Caco-2 (cell line): ENCODE data around the gene TPRX1. TPM values are rescaled to one million over a fixed set of nuclear protein-coding genes. Genes with fewer than 3 reads are reported as not detected.

Source experiments
- BruUV-seq: library from RNA; stranded (reverse); fragments of 400-500 nt; replicated peaks from 2 replicates; lab custom pipeline; 2021; lab: Mats Ljungman, UMichigan
- CTCF ChIA-PET: fragments of 300-600 bp; sonication (Branson Sonifier 250); formaldehyde crosslinking; loops from one replicate; lab custom pipeline; 2022; ENCODE audit warnings: antibody characterized with exemption; lab: Charles Lee
- POLR2A ChIA-PET: fragments of 300-600 bp; sonication (Branson Sonifier 250); formaldehyde crosslinking; loops from one replicate; lab custom pipeline; 2022; ENCODE audit warnings: antibody characterized with exemption; lab: Charles Lee
- DNase-seq, 2 experiments: peaks; one replicate each; pipeline versions ENCODE4 v3.0.0 to v3.0.0-alpha.2; 2020 to 2022
- H3K27me3 ChIP-seq: replicated peaks from 2 replicates; pipeline ENCODE4 v1.6.0; 2011; ENCODE audit warnings: low read length; ENCODE audit not compliant: control insufficient read depth, insufficient read depth
- H3K36me3 ChIP-seq: 2 replicates; pipeline ENCODE4 v1.5.1; 2011; ENCODE audit warnings: low read length; ENCODE audit not compliant: control insufficient read depth, insufficient read depth
- H3K4me1 ChIP-seq: fragments of 250-450 bp; sonication (Bioruptor Pico); 2 replicates; pipeline ENCODE4 v1.5.1; 2020; ENCODE audit warnings: mild to moderate bottlenecking
- H3K4me3 ChIP-seq: 2 replicates; pipeline ENCODE4 v1.5.1; 2011; ENCODE audit warnings: low read depth, mild to moderate bottlenecking, control low read depth, low read length
- H3K9me3 ChIP-seq: fragments of 250-450 bp; sonication (Bioruptor Pico); 2 replicates; pipeline ENCODE4 v1.5.1; 2020; ENCODE audit warnings: mild to moderate bottlenecking, moderate library complexity
- H3K27ac Mint-ChIP-seq: one replicate; pipeline ENCODE4 v1.8.0; 2022; ENCODE audit warnings: mixed read lengths; ENCODE audit not compliant: unreplicated experiment
- H3K27me3 Mint-ChIP-seq: one replicate; pipeline ENCODE4 v1.8.0; 2022; ENCODE audit warnings: mixed read lengths; ENCODE audit not compliant: insufficient read depth, unreplicated experiment
- H3K36me3 Mint-ChIP-seq: one replicate; pipeline ENCODE4 v1.8.0; 2022; ENCODE audit warnings: mild to moderate bottlenecking, mixed read lengths; ENCODE audit not compliant: insufficient read depth, unreplicated experiment
- H3K4me1 Mint-ChIP-seq: one replicate; pipeline ENCODE4 v1.8.0; 2022; ENCODE audit warnings: low read depth, mixed read lengths; ENCODE audit not compliant: unreplicated experiment
- H3K4me3 Mint-ChIP-seq: one replicate; pipeline ENCODE4 v1.8.0; 2022; ENCODE audit warnings: mild to moderate bottlenecking, moderate library complexity, mixed read lengths; ENCODE audit not compliant: unreplicated experiment
- H3K9me3 Mint-ChIP-seq: one replicate; pipeline ENCODE4 v1.8.0; 2022; ENCODE audit warnings: mixed read lengths; ENCODE audit not compliant: unreplicated experiment
- CTCF ChIP-seq, 2 experiments: fragments of 200-600 bp in 1 of 2; IDR thresholded peaks; 1 replicate in 1 of 2; 2 replicates in 1 of 2; pipeline versions ENCODE4 v1.5.1 to v1.8.0; 2011 to 2022; ENCODE audit warnings: antibody characterized with exemption in 1 of 2, control low read depth in 1 of 2, inconsistent platforms in 1 of 2, low read depth in 1 of 2, low read length in 1 of 2, mild to moderate bottlenecking in 1 of 2, moderate library complexity in 1 of 2; ENCODE audit not compliant: insufficient read depth in 1 of 2, severe bottlenecking in 1 of 2, unreplicated experiment in 1 of 2
- intact Hi-C: fragments of 100-400 bp; cut with micrococcal nuclease; formaldehyde crosslinking; loops from one replicate; pipeline ENCODE4 v1.10.0; 2022; ENCODE audit not compliant: unreplicated experiment
- total RNA-seq: library from RNA; stranded (reverse); gene quantifications from 2 replicates; pipeline ENCODE4 v1.2.3, GENCODE V29; 2022

Gene TPRX1
- total RNA-seq, 1 experiment from 2014 or later = not detected

- Histone ChIP-seq H3K4me1 (no peaks in the 10 kb centered on the region), H3K4me3 (no peak overlapping the region), H3K27me3 (no peaks in the 10 kb centered on the region), H3K9me3 (no peaks in the 10 kb centered on the region), H3K36me3 (no peaks in the 10 kb centered on the region)
- CTCF ChIA-PET = interaction anchor here (0.6 to 0.7 kb wide), 2 partner anchors 59 to 792 kb away, joined by 3 to 4 read pairs; no protein-coding TSS in a partner anchor
- Mint-ChIP-seq H3K27me3 (no peaks in the 10 kb centered on the region), H3K27ac (no peak overlapping the region), H3K9me3 (no peaks in the 10 kb centered on the region), H3K4me1 (no peaks in the 10 kb centered on the region), H3K36me3 (no peaks in the 10 kb centered on the region), H3K4me3 (no peak overlapping the region)
- POLR2A ChIA-PET = no interaction called here
- intact Hi-C loops = loop anchor here (1.0 kb wide), 1 partner anchor 49 kb away; no protein-coding TSS in a partner anchor
- no TSS peak for BruUV-seq
- no peak for TF ChIP-seq CTCF (IDR thresholded peaks at IDR 0.05; ENCODE audit: insufficient read depth in 1 of 2, low read depth in 1 of 2, low read length in 1 of 2, severe bottlenecking in 1 of 2, unreplicated experiment in 1 of 2)
- DNase-seq = no peak
These were observed 9.6 kb upstream of the TPRX1 start for GRCh38 chr19:47813995-47814328.

GRCh38 chr19:47813304-47813994 is 9.1 kb upstream of the TPRX1 start:
- H3K4me1 ChIP-seq = no peaks in the 10 kb centered on the region
- intact Hi-C loops = loop anchor here (1.0 kb wide), 1 partner anchor 50 kb away; no protein-coding TSS in a partner anchor
- Mint-ChIP-seq H3K27me3 (no peaks in the 10 kb centered on the region), H3K36me3 (no peaks in the 10 kb centered on the region), H3K4me1 (no peaks in the 10 kb centered on the region), H3K9me3 (no peaks in the 10 kb centered on the region), H3K27ac (no peak overlapping the region), H3K4me3 (no peak overlapping the region)
- POLR2A ChIA-PET = no interaction called here
- no peaks in the 10 kb centered on the region for H3K9me3 ChIP-seq
- no TSS peak for BruUV-seq
- CTCF ChIA-PET = interaction anchor here (0.7 kb wide), 1 partner anchor 13 kb away, joined by 3 read pairs; no protein-coding TSS in a partner anchor
- no peaks in the 10 kb centered on the region for H3K36me3 ChIP-seq
- no peak overlapping the region for H3K4me3 ChIP-seq
- peak; percentile 85 to 92 for DNase-seq
- H3K27me3 ChIP-seq = no peaks in the 10 kb centered on the region
- TF ChIP-seq CTCF (IDR thresholded peaks at IDR 0.05; ENCODE audit: insufficient read depth in 1 of 2, low read depth in 1 of 2, low read length in 1 of 2, severe bottlenecking in 1 of 2, unreplicated experiment in 1 of 2) = peak; percentile 81 to 86

- Mint-ChIP-seq H3K4me3 (no peak overlapping the region), H3K4me1 (no peaks in the 10 kb centered on the region), H3K27ac (no peak overlapping the region), H3K36me3 (no peaks in the 10 kb centered on the region), H3K9me3 (no peaks in the 10 kb centered on the region), H3K27me3 (no peaks in the 10 kb centered on the region)
- no peak overlapping the region for H3K4me3 ChIP-seq
- DNase-seq = no peak
- intact Hi-C loops = no loop called here
- ChIA-PET CTCF (no interaction called here), POLR2A (no interaction called here)
- H3K4me1 ChIP-seq = no peaks in the 10 kb centered on the region
- BruUV-seq = no TSS peak
- no peak for TF ChIP-seq CTCF (IDR thresholded peaks at IDR 0.05; ENCODE audit: insufficient read depth in 1 of 2, low read depth in 1 of 2, low read length in 1 of 2, severe bottlenecking in 1 of 2, unreplicated experiment in 1 of 2)
- no peaks in the 10 kb centered on the region for H3K9me3 ChIP-seq
- H3K36me3 ChIP-seq = no peaks in the 10 kb centered on the region
- no peaks in the 10 kb centered on the region for H3K27me3 ChIP-seq
These were observed 2.1 kb upstream of the TPRX1 start for GRCh38 chr19:47806435-47806834.
